ENCODE data around the gene HAO1. TPM values are rescaled to one million over a fixed set of nuclear protein-coding genes. Genes with fewer than 3 reads are reported as not detected.

The HAO1 gene
- total RNA-seq, 2 experiments from 2014 or later, result not detected

DNA sequence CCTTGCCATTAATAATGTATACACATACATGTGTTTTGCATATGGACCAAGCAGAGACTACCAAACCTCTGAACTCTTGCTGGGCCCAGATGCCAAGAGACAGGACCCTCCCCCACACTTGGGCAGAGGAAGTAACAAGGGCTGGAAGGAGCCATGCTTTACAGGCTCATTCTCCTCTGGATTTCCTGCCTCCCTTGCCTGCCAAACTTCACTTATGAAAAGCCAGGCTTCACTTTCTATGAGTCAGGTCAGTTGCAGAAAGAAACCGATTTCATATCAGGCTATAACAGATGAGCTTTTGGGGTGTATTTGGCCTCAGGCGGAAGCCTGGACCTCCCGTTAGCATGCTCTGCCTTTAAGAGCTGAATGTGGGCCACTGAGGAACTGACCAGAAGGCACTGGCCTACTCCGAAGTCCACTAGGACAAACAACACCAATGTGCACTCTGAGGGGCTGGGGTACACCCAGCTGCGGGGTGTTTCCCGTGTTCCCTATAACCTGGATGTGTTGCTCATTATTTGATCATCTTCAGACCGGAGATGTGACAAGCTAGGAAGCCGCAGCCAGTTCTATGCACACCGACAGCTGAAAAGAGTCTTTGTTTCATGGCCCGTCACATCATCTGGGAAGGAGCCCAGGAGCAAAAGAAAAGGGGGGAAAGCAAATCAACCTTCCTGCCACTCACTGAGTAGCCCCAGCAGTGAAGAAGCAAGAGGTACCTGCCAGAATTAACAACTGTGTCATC lies 28.5 kb downstream of the HAO1 start:
- Mint-ChIP-seq H3K9me3 (ENCODE audit: low read depth) (no peaks in the 10 kb centered on the region), H3K27me3 (no peaks in the 10 kb centered on the region), H3K36me3 (no peaks in the 10 kb centered on the region), H3K4me1 (no peaks in the 10 kb centered on the region), H3K4me3 (no peak overlapping the region), H3K27ac (no peak overlapping the region)
- DNase-seq (no peak), ATAC-seq (no peak)
- CTCF ChIA-PET, result no interaction called here

DNA sequence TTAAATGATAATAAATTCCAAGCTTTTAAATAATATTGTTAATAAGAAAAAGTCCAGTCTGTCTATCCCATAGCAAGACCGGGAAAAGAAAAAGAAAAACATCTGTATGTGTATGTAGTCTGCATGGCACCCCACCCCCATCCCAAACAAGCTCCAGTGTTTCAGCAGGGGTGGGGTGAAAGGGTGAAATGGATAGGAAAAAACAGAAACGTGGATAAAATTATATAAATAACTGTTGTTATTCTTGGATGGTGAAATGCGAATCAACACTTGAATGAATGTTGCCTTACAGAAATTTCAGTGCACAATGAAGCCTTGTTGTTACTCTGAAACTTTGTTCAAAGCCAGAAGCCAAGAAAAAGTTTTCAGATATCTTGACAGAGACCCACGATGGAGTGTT lies 31.4 kb downstream of the HAO1 start:
- ATAC-seq (no peak), DNase-seq (no peak)
- no peak overlapping the region for H3K4me3 Mint-ChIP-seq
- no peaks in the 10 kb centered on the region for H3K4me1 Mint-ChIP-seq
- CTCF ChIA-PET, result no interaction called here
- H3K27ac Mint-ChIP-seq, result no peak overlapping the region
- H3K9me3 Mint-ChIP-seq (ENCODE audit: low read depth), result no peaks in the 10 kb centered on the region
- H3K36me3 Mint-ChIP-seq, result no peaks in the 10 kb centered on the region
- H3K27me3 Mint-ChIP-seq, result no peaks in the 10 kb centered on the region

DNA sequence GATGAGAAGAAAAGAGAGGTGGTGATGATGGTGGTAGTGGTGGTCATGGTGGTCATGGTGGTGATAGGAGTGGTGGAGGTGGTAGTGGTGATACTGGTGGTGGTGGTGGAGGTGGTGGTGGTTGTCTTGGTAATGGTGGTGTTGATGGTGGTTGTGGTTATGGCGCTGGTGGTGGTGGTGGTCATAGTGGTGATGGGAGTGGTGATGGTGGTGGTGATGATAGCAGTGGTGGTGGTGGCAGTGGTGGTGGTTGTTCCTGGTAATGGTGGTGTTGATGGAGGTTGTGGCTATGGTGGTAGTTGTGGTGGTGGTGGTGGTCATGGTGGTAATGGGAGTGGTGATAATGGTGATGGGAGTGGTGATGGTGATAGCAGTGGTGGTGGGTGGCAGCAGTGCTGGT lies 36.8 kb downstream of the HAO1 start:
- H3K9me3 Mint-ChIP-seq (ENCODE audit: low read depth), result peaks cover 3% of the 10 kb centered on the region
- CTCF ChIA-PET, result no interaction called here
- no peak for ATAC-seq
- no peak for DNase-seq
- H3K4me3 Mint-ChIP-seq, result no peak overlapping the region
- H3K4me1 Mint-ChIP-seq, result no peaks in the 10 kb centered on the region
- no peak overlapping the region for H3K27ac Mint-ChIP-seq
- H3K27me3 Mint-ChIP-seq, result no peaks in the 10 kb centered on the region
- no peaks in the 10 kb centered on the region for H3K36me3 Mint-ChIP-seq

DNA sequence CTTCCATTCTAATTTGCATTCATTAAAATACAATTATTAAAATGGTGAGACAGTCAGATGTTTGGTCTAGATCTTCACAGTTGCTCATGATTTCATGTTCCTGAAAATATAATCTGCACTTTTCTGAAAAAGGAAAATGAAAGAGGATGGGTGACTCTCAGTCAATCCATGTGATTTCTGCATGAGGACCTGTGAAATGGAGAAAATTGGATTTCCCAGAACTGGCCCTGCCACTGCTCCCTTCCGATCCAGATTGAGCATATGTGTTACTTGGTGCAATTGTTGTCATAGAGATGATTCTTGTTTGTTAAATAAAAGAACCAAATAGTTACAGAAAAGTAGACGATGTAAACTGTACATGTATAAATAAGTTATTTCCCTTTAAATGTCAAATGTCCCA lies 37.4 kb downstream of the HAO1 start:
- no peak overlapping the region for H3K4me3 Mint-ChIP-seq
- CTCF ChIA-PET, result no interaction called here
- no peaks in the 10 kb centered on the region for H3K36me3 Mint-ChIP-seq
- no peak for DNase-seq
- H3K27me3 Mint-ChIP-seq, result no peaks in the 10 kb centered on the region
- no peak overlapping the region for H3K27ac Mint-ChIP-seq
- H3K9me3 Mint-ChIP-seq (ENCODE audit: low read depth), result peaks cover 3% of the 10 kb centered on the region
- no peak for ATAC-seq
- H3K4me1 Mint-ChIP-seq, result no peaks in the 10 kb centered on the region

DNA sequence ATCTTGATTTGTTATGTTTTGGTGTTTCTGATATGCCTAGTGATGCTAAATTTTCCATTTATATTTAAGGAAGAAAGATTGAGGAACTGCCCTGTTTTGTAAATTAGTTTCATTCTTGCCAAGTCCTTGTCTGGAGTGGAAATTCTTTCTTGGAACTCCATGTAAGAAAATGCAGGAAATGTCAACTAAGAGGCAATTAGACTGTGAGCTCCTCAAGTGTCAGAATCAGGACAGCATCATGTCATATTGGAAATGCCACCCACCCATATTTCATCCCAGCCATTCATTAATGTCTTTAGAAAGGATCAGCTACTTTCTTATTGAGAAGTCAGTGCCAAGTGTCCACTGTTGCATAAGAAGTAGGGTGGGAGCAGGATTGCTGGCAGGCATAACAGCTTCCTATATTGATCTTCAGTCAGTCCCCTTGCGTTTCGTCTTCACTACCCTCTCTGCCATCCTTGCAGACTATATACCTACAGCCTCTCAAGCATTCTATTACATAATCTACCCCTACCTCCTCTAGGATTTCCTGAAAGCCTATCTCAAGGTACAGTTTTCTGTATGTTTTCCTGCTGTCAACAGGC lies 42.4 kb downstream of the HAO1 start:
- Mint-ChIP-seq H3K9me3 (ENCODE audit: low read depth) (no peaks in the 10 kb centered on the region), H3K4me1 (no peaks in the 10 kb centered on the region), H3K4me3 (no peak overlapping the region), H3K36me3 (no peaks in the 10 kb centered on the region), H3K27ac (no peak overlapping the region), H3K27me3 (peaks cover 2% of the 10 kb centered on the region)
- CTCF ChIA-PET, result no interaction called here
- ATAC-seq (no peak), DNase-seq (no peak)

DNA sequence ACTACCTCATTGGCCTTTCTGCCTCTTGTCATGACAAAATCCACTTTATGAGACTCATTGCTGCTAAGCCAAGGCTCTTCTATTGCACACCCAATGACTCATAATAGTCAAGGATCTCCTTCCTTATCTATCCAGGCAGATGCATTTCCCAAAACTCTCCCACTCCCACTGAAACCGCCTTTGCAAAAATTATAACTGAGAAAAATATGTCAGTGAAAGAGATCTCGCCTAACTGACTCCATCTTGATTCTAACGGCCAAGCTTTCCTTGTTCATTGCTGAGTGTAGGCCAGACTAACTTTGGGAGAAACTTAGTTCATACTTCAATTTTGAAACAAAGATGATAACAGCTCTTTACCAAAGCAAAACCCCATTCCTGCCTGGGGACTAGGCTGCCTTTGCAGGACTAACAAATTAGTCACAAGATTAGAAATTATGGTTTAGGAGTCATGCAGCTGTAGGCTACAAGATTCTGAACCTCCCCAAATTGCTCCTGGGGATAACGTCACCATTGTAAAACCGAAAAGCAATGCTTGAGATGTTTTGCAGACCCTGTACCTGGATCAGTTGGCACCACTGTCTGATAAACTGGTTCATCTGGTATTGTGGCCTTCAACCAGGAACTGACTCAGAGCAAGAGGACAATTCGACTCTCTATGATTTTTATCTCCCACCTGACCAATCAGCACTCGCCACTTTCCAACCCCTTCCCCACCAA lies 47.1 kb downstream of the HAO1 start:
- no peak overlapping the region for H3K4me3 Mint-ChIP-seq
- DNase-seq (no peak), ATAC-seq (no peak)
- no peaks in the 10 kb centered on the region for H3K36me3 Mint-ChIP-seq
- H3K27me3 Mint-ChIP-seq, result peaks cover 2% of the 10 kb centered on the region
- no peaks in the 10 kb centered on the region for H3K9me3 Mint-ChIP-seq (ENCODE audit: low read depth)
- CTCF ChIA-PET, result no interaction called here
- H3K27ac Mint-ChIP-seq, result no peak overlapping the region
- H3K4me1 Mint-ChIP-seq, result no peaks in the 10 kb centered on the region

DNA sequence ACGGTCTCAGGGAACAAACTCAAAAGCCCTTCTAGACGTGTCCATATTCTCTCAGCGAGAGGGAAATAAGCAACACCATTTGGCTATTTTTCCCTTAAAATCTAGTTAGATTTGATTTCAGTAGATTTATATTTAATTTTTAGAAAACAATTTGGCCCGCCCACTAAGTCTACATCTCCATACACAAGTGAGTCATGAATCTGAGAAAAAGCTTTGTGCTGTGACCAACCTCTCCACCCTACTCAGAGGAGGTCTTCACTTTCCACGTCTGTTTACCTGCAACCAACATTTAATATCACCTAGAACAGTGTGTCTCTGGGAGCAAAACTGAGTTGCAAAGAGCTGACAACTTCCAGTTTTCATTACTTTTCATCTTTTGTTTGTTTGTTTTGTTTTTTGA lies 48.6 kb downstream of the HAO1 start:
- H3K4me3 Mint-ChIP-seq, result no peak overlapping the region
- H3K4me1 Mint-ChIP-seq, result no peaks in the 10 kb centered on the region
- H3K27me3 Mint-ChIP-seq, result peaks cover 2% of the 10 kb centered on the region
- no peak for DNase-seq
- CTCF ChIA-PET, result no interaction called here
- H3K9me3 Mint-ChIP-seq (ENCODE audit: low read depth), result no peaks in the 10 kb centered on the region
- H3K27ac Mint-ChIP-seq, result no peak overlapping the region
- no peak for ATAC-seq
- H3K36me3 Mint-ChIP-seq, result no peaks in the 10 kb centered on the region

DNA sequence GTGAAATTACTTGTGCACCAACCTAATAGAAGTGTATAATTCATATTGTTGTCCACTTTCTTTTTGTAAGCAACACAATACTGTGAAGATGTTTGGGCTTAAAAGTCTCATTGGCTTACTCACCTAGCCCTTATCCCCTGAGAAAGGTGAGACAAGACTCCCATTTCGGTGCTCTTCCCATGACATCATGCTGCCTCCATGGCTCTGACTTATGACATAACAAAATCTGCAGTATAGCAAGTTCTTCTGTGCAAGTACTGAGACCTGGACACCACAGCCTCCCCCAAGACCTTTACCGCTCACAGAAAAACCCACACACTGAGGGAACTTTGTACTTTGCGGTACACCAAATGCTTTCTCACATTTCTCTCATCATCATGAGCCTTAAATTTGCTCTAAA lies 50.5 kb downstream of the HAO1 start:
- no peak overlapping the region for H3K27ac Mint-ChIP-seq
- no peaks in the 10 kb centered on the region for H3K9me3 Mint-ChIP-seq (ENCODE audit: low read depth)
- CTCF ChIA-PET, result no interaction called here
- no peak for ATAC-seq
- DNase-seq, result no peak
- H3K27me3 Mint-ChIP-seq, result peaks cover 2% of the 10 kb centered on the region
- no peaks in the 10 kb centered on the region for H3K36me3 Mint-ChIP-seq
- no peaks in the 10 kb centered on the region for H3K4me1 Mint-ChIP-seq
- H3K4me3 Mint-ChIP-seq, result no peak overlapping the region

DNA sequence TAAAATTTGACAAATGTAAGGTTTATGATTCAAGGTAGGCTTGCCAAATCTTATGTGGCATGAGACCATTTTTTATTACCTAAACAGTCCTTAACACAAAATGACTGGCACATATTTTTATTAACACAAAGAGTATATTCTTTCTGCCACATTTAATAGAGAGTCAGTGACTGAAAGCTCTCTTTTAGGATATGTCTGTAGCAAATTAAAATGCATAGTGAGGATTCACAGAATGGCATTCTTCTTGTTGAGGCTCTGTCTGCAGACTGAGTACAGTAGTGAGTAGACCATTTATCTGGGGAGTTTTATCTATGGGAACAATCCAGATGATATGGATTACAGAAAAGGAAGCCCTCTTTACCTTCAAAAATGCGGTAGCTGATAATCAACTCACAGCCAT lies 56.5 kb downstream of the HAO1 start:
- no peak overlapping the region for H3K4me3 Mint-ChIP-seq
- no peaks in the 10 kb centered on the region for H3K9me3 Mint-ChIP-seq (ENCODE audit: low read depth)
- H3K36me3 Mint-ChIP-seq, result no peaks in the 10 kb centered on the region
- CTCF ChIA-PET, result no interaction called here
- peaks cover 3% of the 10 kb centered on the region for H3K4me1 Mint-ChIP-seq
- no peak overlapping the region for H3K27ac Mint-ChIP-seq
- peaks cover 9% of the 10 kb centered on the region for H3K27me3 Mint-ChIP-seq
- ATAC-seq (no peak), DNase-seq (no peak)

DNA sequence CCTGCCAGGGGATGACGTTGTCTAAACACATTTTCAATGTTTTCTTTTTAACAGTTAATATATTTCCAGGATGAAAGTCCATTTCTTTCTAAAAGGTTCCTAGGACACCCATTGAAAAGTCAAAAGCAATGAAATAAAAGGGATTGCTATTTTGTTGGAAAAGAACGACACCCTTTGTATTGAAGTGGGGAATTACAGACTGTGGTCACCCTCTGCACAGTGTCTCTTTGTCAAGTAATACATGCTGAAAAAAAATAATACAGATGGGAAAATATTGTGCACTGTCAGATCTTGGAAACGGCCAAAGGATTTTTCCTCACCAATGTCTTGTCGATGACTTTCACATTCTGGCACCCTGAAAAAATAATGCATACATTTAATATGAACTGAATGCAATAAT lies 56.9 kb downstream of the HAO1 start:
- no peak overlapping the region for H3K4me3 Mint-ChIP-seq
- CTCF ChIA-PET, result no interaction called here
- ATAC-seq, result no peak
- no peaks in the 10 kb centered on the region for H3K36me3 Mint-ChIP-seq
- H3K27ac Mint-ChIP-seq, result no peak overlapping the region
- H3K4me1 Mint-ChIP-seq, result peaks cover 3% of the 10 kb centered on the region
- peaks cover 9% of the 10 kb centered on the region for H3K27me3 Mint-ChIP-seq
- no peaks in the 10 kb centered on the region for H3K9me3 Mint-ChIP-seq (ENCODE audit: low read depth)
- DNase-seq, result no peak

DNA sequence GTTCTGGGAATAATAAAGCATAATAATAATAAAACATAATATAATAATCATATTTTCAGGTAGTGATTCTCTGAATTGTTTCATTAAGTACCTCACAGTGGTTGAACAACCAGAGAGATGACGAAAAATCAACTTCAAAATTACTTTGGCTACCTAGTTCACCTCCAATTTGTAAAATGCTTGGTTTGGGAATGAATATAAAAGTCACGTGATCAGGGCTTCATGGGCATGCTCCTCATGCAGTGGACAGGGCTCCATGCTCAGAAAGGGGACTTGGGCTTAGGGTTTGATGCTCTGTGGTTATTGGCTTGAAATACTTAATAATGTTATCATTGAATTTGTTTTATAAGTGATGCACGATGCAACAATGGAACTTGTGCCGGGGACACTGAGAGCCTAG lies 58.2 kb downstream of the HAO1 start:
- Mint-ChIP-seq H3K36me3 (no peaks in the 10 kb centered on the region), H3K4me1 (peaks cover 3% of the 10 kb centered on the region), H3K27ac (no peak overlapping the region), H3K9me3 (ENCODE audit: low read depth) (no peaks in the 10 kb centered on the region), H3K4me3 (no peak overlapping the region), H3K27me3 (peaks cover 9% of the 10 kb centered on the region)
- CTCF ChIA-PET, result no interaction called here
- ATAC-seq (no peak), DNase-seq (no peak)

DNA sequence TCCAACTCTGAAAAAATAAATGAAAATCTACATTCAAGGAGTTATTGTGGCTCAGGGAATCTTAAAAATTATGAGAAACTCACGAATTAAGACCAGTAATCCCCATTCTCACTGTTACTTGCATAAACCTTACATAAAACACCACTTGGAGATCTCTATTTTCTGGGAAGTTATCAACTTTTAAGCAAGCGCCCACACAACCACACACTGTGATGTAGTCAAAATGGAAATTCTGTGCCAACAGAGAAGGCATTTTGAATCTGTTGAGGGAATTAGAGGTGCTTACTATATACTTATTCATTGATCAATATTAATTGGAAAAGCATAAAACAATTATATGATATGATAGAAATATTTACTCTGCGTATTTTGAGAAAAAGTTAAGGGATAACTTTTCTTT lies 58.7 kb downstream of the HAO1 start:
- ATAC-seq (no peak), DNase-seq (no peak)
- H3K9me3 Mint-ChIP-seq (ENCODE audit: low read depth), result no peaks in the 10 kb centered on the region
- peaks cover 3% of the 10 kb centered on the region for H3K4me1 Mint-ChIP-seq
- no peaks in the 10 kb centered on the region for H3K36me3 Mint-ChIP-seq
- CTCF ChIA-PET, result no interaction called here
- H3K27ac Mint-ChIP-seq, result no peak overlapping the region
- peaks cover 9% of the 10 kb centered on the region for H3K27me3 Mint-ChIP-seq
- no peak overlapping the region for H3K4me3 Mint-ChIP-seq

DNA sequence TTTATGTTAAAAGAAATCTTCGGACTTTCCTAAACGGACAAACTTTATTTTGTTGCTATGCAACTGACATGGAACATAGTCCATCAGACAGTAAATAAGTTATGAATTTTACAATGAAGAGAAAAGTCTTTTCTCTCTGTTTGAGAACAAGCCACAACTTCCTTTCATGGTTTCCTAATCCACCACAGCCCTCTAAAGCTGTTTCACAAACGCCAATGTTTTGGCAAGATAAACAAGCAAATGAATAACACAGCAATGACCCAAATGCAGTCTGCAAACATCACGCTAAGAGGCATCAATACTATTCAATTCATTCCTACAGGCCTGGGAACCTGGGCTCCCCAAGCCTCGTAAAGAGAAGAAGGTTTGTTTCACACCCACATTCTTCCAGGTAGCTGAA lies 60.4 kb downstream of the HAO1 start:
- no peaks in the 10 kb centered on the region for H3K36me3 Mint-ChIP-seq
- no peak overlapping the region for H3K4me3 Mint-ChIP-seq
- no peak overlapping the region for H3K27ac Mint-ChIP-seq
- ATAC-seq (no peak), DNase-seq (no peak)
- no peaks in the 10 kb centered on the region for H3K9me3 Mint-ChIP-seq (ENCODE audit: low read depth)
- H3K27me3 Mint-ChIP-seq, result peaks cover 9% of the 10 kb centered on the region
- CTCF ChIA-PET, result no interaction called here
- peaks cover 3% of the 10 kb centered on the region for H3K4me1 Mint-ChIP-seq

DNA sequence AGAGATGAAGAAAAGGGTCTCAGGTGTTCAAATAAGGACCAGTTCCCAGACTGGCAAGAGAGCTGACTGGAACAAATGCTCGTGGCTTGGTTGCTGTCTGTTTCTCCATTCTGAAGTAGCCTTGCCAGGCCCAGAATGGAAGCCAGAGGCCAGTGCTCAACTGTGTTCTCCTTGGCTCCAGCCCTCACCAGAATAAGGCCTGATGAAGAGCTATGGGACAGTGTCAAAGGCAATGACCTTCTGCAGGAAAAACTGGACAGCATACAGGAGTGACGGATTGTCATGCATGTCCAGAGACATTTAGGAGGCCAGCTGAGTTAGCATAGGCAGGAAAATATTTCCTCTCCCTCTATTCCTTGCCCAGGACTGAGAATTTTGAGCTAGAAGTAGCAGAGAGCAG lies 72.2 kb downstream of the HAO1 start:
- Mint-ChIP-seq H3K36me3 (no peaks in the 10 kb centered on the region), H3K4me3 (no peak overlapping the region), H3K27me3 (peaks cover 3% of the 10 kb centered on the region), H3K27ac (no peak overlapping the region), H3K4me1 (no peaks in the 10 kb centered on the region), H3K9me3 (ENCODE audit: low read depth) (no peaks in the 10 kb centered on the region)
- DNase-seq (no peak), ATAC-seq (no peak)
- CTCF ChIA-PET, result no interaction called here
